ENCODE measurements around the gene AHSG. TPM values are rescaled to one million over a fixed set of nuclear protein-coding genes. Genes with fewer than 3 reads are reported as not detected.

The AHSG gene
- polyA plus RNA-seq, 1 experiment, result not detected

DNA sequence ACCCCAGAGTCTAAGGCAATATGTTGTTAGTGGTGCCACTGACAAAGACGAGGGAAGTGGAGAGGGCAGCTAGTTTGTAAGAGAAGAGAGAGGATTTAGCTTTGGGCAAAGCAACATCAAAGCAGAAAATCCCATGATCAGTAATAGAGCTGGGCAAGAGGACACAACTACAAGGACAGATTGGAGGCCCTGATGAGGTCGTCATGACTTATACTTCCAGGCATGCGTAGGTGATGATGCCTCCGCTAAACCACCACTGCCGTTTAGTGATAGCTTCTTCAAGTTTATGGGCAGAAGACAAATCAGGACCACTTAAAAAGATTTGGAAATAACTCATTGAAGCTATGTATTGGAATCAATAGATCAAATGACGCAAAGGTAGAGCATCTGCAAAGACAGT lies 55.6 kb downstream of the AHSG start:
- H3K27me3 ChIP-seq (ENCODE audit: control insufficient read depth, insufficient read depth, low read length), result peaks cover 6% of the 10 kb centered on the region
- TF ChIP-seq, protein P1, sequence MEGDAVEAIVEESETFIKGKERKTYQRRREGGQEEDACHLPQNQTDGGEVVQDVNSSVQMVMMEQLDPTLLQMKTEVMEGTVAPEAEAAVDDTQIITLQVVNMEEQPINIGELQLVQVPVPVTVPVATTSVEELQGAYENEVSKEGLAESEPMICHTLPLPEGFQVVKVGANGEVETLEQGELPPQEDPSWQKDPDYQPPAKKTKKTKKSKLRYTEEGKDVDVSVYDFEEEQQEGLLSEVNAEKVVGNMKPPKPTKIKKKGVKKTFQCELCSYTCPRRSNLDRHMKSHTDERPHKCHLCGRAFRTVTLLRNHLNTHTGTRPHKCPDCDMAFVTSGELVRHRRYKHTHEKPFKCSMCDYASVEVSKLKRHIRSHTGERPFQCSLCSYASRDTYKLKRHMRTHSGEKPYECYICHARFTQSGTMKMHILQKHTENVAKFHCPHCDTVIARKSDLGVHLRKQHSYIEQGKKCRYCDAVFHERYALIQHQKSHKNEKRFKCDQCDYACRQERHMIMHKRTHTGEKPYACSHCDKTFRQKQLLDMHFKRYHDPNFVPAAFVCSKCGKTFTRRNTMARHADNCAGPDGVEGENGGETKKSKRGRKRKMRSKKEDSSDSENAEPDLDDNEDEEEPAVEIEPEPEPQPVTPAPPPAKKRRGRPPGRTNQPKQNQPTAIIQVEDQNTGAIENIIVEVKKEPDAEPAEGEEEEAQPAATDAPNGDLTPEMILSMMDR (IDR thresholded peaks at IDR 0.05; ENCODE audit: insufficient read depth, low read depth, low read length), result no peak
- ChIA-PET CTCF (no interaction called here), POLR2A (no interaction called here)
- H3K36me3 ChIP-seq (ENCODE audit: control insufficient read depth, insufficient read depth, low read length), result no peaks in the 10 kb centered on the region
- no peak overlapping the region for H3K4me3 ChIP-seq (ENCODE audit: low read depth, low read length)
- DNase-seq (ENCODE audit: low read depth), result no peak

DNA sequence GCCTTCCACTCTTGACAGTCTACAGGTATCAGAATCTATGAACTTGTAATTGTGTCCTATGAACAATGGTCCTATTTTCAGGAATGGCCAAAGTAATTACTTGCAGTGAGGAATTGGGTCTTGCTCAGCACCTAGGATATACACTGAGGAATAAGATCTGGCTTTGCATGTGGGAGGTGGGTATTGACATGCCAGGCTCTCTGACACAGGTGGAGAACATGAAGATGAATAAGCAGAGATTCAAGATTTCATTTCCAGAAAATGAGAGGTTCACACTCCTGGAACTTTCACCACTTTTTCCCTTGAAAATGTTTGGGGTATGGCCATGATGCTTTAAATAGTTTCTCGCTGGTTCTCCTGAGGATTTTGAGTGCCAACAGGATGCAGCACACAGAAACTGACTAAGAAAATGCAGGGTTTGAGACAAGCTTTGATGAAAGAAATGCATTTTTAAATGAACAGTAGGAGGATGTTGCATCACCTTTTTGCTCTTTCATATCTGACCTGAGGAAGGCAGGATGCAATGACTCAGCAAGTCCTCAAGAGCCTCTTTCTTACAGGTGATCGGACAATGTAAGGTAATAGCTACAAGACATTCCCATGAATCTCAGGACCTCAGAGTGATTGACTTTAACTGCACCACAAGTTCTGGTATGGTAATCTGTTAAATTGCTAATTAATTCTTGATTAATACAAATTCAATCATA lies 56.7 kb downstream of the AHSG start:
- H3K27me3 ChIP-seq (ENCODE audit: control insufficient read depth, insufficient read depth, low read length), result peaks cover 6% of the 10 kb centered on the region
- no peaks in the 10 kb centered on the region for H3K36me3 ChIP-seq (ENCODE audit: control insufficient read depth, insufficient read depth, low read length)
- TF ChIP-seq, protein P1 (IDR thresholded peaks at IDR 0.05; ENCODE audit: insufficient read depth, low read depth, low read length), result no peak
- POLR2A ChIA-PET, result no interaction called here
- CTCF ChIA-PET, result no interaction called here
- H3K4me3 ChIP-seq (ENCODE audit: low read depth, low read length), result no peak overlapping the region
- DNase-seq (ENCODE audit: low read depth), result no peak

GRCh38 chr3:186670155-186670554 lies 57.3 kb downstream of the AHSG start:
- no peak for DNase-seq (ENCODE audit: low read depth)
- Histone ChIP-seq H3K27me3 (ENCODE audit: control insufficient read depth, insufficient read depth, low read length) (peaks cover 6% of the 10 kb centered on the region), H3K4me3 (ENCODE audit: low read depth, low read length) (no peak overlapping the region), H3K36me3 (ENCODE audit: control insufficient read depth, insufficient read depth, low read length) (no peaks in the 10 kb centered on the region)
- CTCF ChIA-PET, result no interaction called here
- POLR2A ChIA-PET, result no interaction called here
- TF ChIP-seq, protein P1 (IDR thresholded peaks at IDR 0.05; ENCODE audit: insufficient read depth, low read depth, low read length), result no peak

Small RNAs within 50 kb of the gene (small RNA-seq; reads per million reads assigned to genes)
- not detected for gene RF00017 (ENCODE audit: insufficient read length, low read depth, low replicate concordance)

Other genes starting within 250 kb of the AHSG start
- 1.9 and 2.0 TPM in 2 replicates for gene CRYGS, start 68.7 kb upstream of the AHSG start, polyA plus RNA-seq (2011; rRNA removed)
- gene TBCCD1, start 45.7 kb upstream of the AHSG start, polyA plus RNA-seq (2011; rRNA removed), result 8.3 and 13.2 TPM in 2 replicates
- 26.2 and 47.7 TPM in 2 replicates for gene DNAJB11, start 42.3 kb upstream of the AHSG start, polyA plus RNA-seq (2011; rRNA removed)
- not detected in 2 replicates for gene FETUB, start 27.3 kb downstream of the AHSG start, polyA plus RNA-seq (2011; rRNA removed)
- not detected in 2 replicates for gene HRG, start 53.0 kb downstream of the AHSG start, polyA plus RNA-seq (2011; rRNA removed)
- gene KNG1, start 104.3 kb downstream of the AHSG start, polyA plus RNA-seq (2011; rRNA removed), result not detected in 2 replicates
- gene EIF4A2, start 170.5 kb downstream of the AHSG start, polyA plus RNA-seq (2011; rRNA removed), result 210 and 511 TPM in 2 replicates
- 6.9 and 8.5 TPM in 2 replicates for gene RFC4, start 193.4 kb downstream of the AHSG start, polyA plus RNA-seq (2011; rRNA removed)
- gene ADIPOQ, start 229.7 kb downstream of the AHSG start, polyA plus RNA-seq (2011; rRNA removed), result not detected in 2 replicates